Measurements from ENCODE around the gene MORF4L2.
"Not testable (repeated sequence)": the region's sequence is repeated elsewhere in the genome, so short reads cannot be mapped to it uniquely, and the experiment has no call there.

Gene MORF4L2

GRCh38 chrX:103678199-103678993, 8.1 kb downstream of the MORF4L2 start:
- no peak for DNase-seq (ENCODE audit: low read depth in 2 of 2)

DNA sequence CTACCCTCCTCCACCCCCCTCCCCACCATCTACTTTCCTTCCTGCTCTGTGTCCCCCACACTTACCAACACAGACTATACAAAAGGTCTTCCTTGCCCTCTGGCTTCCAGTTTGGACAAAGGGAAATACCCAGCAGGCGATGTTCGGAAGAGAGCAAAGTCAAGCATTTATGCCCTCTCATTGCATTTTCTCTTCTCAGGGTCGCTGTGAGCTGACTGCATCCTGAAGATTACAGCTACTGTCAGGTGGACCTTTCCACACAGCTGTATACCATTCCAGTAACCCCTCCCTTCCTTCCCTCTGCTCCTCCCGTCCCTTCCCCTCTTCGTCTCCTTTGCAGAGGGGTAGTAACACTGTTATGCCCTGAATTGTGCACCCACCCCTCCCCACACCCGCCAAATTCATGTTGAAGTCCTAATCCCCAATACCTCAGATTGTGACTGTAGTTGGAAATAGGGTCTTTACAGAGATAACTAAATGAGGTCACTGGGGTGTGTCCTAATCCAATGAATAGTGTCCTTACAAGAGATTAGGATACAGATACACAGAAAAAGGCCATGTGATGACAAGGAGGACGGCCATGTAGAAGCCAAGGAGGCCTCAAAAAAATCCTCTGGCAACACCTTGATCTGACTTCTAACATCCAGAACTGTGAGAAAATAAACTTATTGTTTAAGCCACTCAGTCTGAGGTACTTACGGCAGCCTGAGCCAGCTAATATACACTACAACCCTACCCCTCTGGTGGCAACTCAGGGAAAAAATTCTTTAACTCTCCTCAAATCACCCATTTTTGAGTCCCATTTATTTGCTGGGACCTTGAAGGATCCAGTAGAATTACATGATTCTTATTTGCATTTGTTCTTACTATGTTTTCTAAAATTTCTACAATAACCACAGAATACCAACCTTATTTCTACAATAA, 11.7 kb downstream of the MORF4L2 start:
- no peak for DNase-seq (ENCODE audit: low read depth in 2 of 2)

- DNase-seq (ENCODE audit: low read depth in 2 of 2) = no peak
Measured at GRCh38 chrX:103669745-103670144, 16.8 kb downstream of the MORF4L2 start.

- DNase-seq (ENCODE audit: low read depth in 2 of 2) = no peak
Measured at GRCh38 chrX:103666202-103667107, 20.0 kb downstream of the MORF4L2 start.

- no peak for DNase-seq (ENCODE audit: low read depth in 2 of 2)
Measured at GRCh38 chrX:103663981-103664762, 22.3 kb downstream of the MORF4L2 start.

GRCh38 chrX:103659460-103659859, 27.0 kb downstream of the MORF4L2 start:
- DNase-seq (ENCODE audit: low read depth in 2 of 2) = not testable (repeated sequence)

- no peak for DNase-seq (ENCODE audit: low read depth in 2 of 2)
Measured at GRCh38 chrX:103658681-103659433, 27.6 kb downstream of the MORF4L2 start.

- not testable (repeated sequence) for DNase-seq (ENCODE audit: low read depth in 2 of 2)
Measured at GRCh38 chrX:103657066-103657465, 29.4 kb downstream of the MORF4L2 start.

DNA sequence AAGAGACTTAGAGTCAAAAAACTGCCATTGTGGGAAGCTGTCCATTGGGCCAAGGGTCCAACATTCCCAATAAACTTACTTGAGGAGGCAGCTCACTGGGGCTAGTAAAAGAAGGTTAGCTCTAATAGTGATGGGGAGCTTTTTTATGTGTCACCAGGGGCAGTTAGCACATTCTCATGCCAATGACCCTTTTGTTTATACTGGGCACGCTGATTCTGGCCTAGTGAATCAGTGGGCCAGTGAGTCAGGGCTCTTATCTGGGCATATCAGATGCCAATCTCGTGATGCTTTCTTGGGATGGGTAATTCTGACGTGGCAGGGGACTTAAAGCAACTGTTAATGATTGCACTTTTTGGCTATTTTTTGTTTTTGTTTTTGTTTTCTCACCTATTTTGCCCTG, 29.9 kb downstream of the MORF4L2 start:
- DNase-seq (ENCODE audit: low read depth in 2 of 2) = no peak

DNA sequence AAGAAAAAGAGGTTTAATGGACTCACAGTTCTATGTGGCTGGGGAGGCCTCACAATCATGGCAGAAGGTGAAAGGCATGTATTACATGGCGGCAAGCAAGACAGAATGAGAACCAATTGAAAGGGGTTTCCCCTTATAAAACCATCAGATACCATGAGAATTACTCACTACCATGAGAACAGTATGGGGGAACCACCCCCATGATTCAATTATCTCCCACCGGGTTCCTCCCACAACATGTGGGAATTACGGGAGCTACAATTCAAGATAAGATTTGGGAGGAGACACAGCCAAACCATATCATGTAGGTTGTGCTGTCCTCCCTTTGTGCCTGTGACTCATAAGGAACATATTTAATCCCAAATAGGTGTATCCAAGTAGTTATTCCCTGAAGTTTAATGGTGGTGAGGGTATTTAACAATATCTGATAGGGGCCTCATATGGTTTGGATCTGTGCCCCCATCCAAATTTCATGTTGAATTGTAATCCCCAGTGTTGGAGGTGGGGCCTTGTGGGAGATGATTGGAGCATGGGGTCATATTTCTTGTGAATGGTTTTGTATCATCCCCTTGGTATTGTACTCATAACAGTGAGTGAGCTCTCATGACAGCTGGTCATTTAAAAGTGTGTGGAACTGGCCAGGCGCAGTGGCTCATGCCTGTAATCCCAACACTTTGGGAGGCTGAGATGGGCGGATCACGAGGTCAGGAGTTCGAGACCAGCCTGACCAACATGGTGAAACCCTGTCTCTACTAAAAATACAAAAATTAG, 31.1 kb downstream of the MORF4L2 start:
- not testable (repeated sequence) for DNase-seq (ENCODE audit: low read depth in 2 of 2)

GRCh38 chrX:103651151-103651773, 35.2 kb downstream of the MORF4L2 start:
- no peak for DNase-seq (ENCODE audit: low read depth in 2 of 2)

DNA sequence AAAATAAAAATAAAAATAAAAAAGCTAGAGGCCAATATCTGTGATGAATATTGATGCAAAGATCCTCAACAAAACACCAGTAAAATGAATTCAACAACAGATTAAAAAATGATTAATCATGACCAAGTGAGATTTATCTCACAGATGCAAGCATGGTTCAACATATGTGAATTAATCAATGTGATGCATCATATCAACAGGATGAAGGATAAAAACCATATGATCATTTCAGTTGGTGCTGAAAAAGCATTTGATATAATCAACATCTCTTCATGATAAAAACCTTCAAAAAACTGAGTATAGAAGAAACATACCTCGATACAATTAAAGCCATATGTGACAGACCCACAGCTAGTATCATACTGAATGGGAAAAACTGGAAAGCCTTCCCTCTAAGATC, 38.9 kb downstream of the MORF4L2 start:
- no peak for DNase-seq (ENCODE audit: low read depth in 2 of 2)

DNA sequence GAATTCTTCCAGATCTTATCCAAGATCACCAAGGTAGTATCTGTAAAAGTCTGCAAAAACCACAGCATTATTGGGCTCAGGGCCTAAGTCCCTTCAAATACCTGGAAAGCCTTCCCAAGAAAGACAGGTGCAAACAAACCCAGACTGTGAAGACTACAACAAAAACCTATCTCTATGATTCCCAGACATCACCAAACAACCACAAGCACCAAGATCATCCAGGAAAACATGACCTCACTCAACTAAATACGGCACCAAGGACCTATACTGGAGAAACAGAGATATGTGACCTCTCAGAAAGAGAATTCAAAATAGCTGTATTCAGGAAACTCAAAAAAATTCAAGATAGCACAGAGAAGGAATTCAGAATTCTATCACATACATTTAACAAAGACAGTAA, 42.4 kb downstream of the MORF4L2 start:
- DNase-seq (ENCODE audit: low read depth in 2 of 2) = no peak

DNA sequence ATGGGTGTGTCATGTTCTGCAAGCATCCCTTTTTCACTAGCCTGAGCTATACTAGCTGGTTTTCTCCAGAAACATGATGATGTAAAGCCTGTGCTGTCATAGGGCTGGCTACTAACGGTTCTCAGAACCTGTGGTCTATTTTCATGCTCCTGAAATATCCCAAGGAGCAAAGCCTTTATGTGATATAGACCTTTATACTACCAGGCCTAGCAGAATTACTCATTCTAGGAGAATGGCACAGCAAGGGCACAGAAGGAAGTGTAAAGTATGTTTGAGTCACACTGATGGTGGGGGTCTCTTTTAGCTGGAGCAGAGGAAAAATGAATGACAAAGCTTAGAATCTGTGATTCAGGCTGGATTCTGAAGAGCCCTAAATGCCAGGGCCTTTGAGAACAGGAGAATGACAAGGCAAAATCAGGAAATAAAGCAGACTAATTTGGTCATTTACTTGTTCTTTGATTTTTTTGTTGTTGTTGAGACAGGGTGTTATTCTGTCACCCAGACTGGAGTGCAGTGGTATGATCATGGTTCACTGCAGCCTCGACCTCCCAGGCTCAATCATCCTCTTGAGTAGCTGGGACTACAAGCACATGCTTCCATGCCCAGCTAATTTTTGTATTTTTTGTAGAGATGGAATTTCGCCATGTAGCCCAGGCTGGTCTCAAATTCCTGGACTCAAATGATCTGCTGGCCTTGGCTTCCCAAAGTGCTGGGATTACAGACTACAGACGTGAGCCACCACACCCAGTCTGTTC, 45.9 kb downstream of the MORF4L2 start:
- no peak for DNase-seq (ENCODE audit: low read depth in 2 of 2)

- DNase-seq (ENCODE audit: low read depth in 2 of 2) = not testable (repeated sequence)
Measured at GRCh38 chrX:103638479-103639346, 47.8 kb downstream of the MORF4L2 start.

GRCh38 chrX:103637604-103638338, 48.7 kb downstream of the MORF4L2 start:
- DNase-seq (ENCODE audit: low read depth in 2 of 2) = no peak
